Neuronal stem cell (in vitro differentiated cells): ENCODE data around the gene NBR1.
"Not testable (repeated sequence)": the region's sequence is repeated elsewhere in the genome, so short reads cannot be mapped to it uniquely, and the experiment has no call there.

Experiments used
- DNase-seq: peaks from one replicate; pipeline ENCODE4 v3.0.0-alpha.2; 2013; ENCODE audit warnings: low spot score
- H2AFZ ChIP-seq: one replicate; pipeline ENCODE4 v1.6.1; 2013; ENCODE audit warnings: mild to moderate bottlenecking, low read length, inconsistent platforms
- H2AK5ac ChIP-seq: 2 replicates; pipeline ENCODE4 v1.6.1; 2013; ENCODE audit warnings: low read depth, mild to moderate bottlenecking, inconsistent platforms, low read length, moderate library complexity, mixed read lengths
- H2BK120ac ChIP-seq: 2 replicates; pipeline ENCODE4 v1.6.1; 2013; ENCODE audit warnings: low read depth, mild to moderate bottlenecking, inconsistent platforms, low read length, moderate library complexity, mixed read lengths
- H2BK12ac ChIP-seq: one replicate; pipeline ENCODE4 v1.6.1; 2013; ENCODE audit warnings: low read length, inconsistent platforms
- H2BK15ac ChIP-seq: 2 replicates; pipeline ENCODE4 v1.6.1; 2013; ENCODE audit warnings: mild to moderate bottlenecking, low read length, inconsistent platforms, mixed read lengths
- H2BK5ac ChIP-seq: one replicate; pipeline ENCODE4 v1.6.1; 2013; ENCODE audit warnings: inconsistent platforms, mild to moderate bottlenecking, low read length, moderate library complexity
- H3K14ac ChIP-seq: one replicate; pipeline ENCODE4 v1.6.1; 2013; ENCODE audit warnings: low read length, inconsistent platforms
- H3K18ac ChIP-seq: 2 replicates; pipeline ENCODE4 v1.6.1; 2013; ENCODE audit warnings: low read length, inconsistent platforms
- H3K23ac ChIP-seq: 2 replicates; pipeline ENCODE4 v1.6.1; 2013; ENCODE audit warnings: low read depth, mild to moderate bottlenecking, mixed read lengths, low read length, inconsistent platforms; ENCODE audit not compliant: poor library complexity
- H3K27ac ChIP-seq: replicated peaks from 3 replicates; pipeline ENCODE4 v1.5.1; 2013; ENCODE audit warnings: low read length, inconsistent platforms
- H3K27me3 ChIP-seq, 3 experiments: 2 replicates each; pipeline ENCODE4 v1.6.1; 2013; ENCODE audit warnings: low read length in 3 of 3, mild to moderate bottlenecking in 2 of 3, inconsistent platforms in 1 of 3, low read depth in 1 of 3, mixed read lengths in 1 of 3, moderate library complexity in 1 of 3; ENCODE audit not compliant: control insufficient read depth in 3 of 3, insufficient read depth in 3 of 3
- H3K36me3 ChIP-seq, 2 donors: replicated peaks in 1 of 2; 2 replicates each; pipeline ENCODE4 v1.6.1; 2013; ENCODE audit warnings: low read length in 2 of 2; ENCODE audit not compliant: control insufficient read depth in 2 of 2, insufficient read depth in 2 of 2
- H3K4ac ChIP-seq: 2 replicates; pipeline ENCODE4 v1.6.1; 2013; ENCODE audit warnings: inconsistent platforms, mild to moderate bottlenecking, low read length, moderate library complexity
- H3K4me1 ChIP-seq, 2 donors: 1 replicate in 1 of 2; 2 replicates in 1 of 2; pipeline ENCODE4 v1.6.1; 2013; ENCODE audit warnings: low read length in 2 of 2, low read depth in 1 of 2; ENCODE audit not compliant: control insufficient read depth in 2 of 2, insufficient read depth in 1 of 2
- H3K4me2 ChIP-seq: one replicate; pipeline ENCODE4 v1.6.1; 2013; ENCODE audit warnings: mild to moderate bottlenecking, low read length, inconsistent platforms; ENCODE audit not compliant: insufficient read depth, poor library complexity, severe bottlenecking
- H3K4me3 ChIP-seq, 2 donors: 2 replicates each; pipeline ENCODE4 v1.5.1; 2013; ENCODE audit warnings: low read length in 2 of 2, mild to moderate bottlenecking in 2 of 2, inconsistent platforms in 1 of 2, moderate library complexity in 1 of 2
- H3K79me1 ChIP-seq: one replicate; pipeline ENCODE4 v1.6.1; 2013; ENCODE audit warnings: low read depth, mild to moderate bottlenecking, inconsistent platforms, low read length, moderate library complexity
- H3K9ac ChIP-seq: one replicate; pipeline ENCODE4 v1.6.1; 2013; ENCODE audit warnings: mild to moderate bottlenecking, low read depth, low read length, inconsistent platforms; ENCODE audit not compliant: poor library complexity
- H3K9me3 ChIP-seq, 2 donors: replicated peaks in 1 of 2; 2 replicates each; pipeline versions ENCODE3 to v1.6.1; 2013; ENCODE audit warnings: low read length in 2 of 2, mild to moderate bottlenecking in 2 of 2, inconsistent platforms in 1 of 2, low read depth in 1 of 2, mixed read lengths in 1 of 2, moderate library complexity in 1 of 2; ENCODE audit not compliant: control insufficient read depth in 2 of 2, insufficient read depth in 1 of 2
- H4K8ac ChIP-seq: one replicate; pipeline ENCODE4 v1.6.1; 2013; ENCODE audit warnings: low read depth, mild to moderate bottlenecking, inconsistent platforms, low read length, moderate library complexity
- H4K91ac ChIP-seq: one replicate; pipeline ENCODE4 v1.6.1; 2013; ENCODE audit warnings: low read length, low read depth, mild to moderate bottlenecking, inconsistent platforms; ENCODE audit not compliant: poor library complexity
- WGBS, 2 donors: extraction: QIAGEN DNeasy Blood & Tissue Kit; methylation state at CpG; one replicate each; pipeline ENCODE4 v1.1.7; 2013; ENCODE audit warnings: missing lambda C conversion rate in 2 of 2, mixed read lengths in 1 of 2; ENCODE audit not compliant: insufficient read length in 2 of 2, insufficient replicate concordance in 1 of 2; ENCODE audit errors: extremely low coverage in 2 of 2; 5-methylcytosine and 5-hydroxymethylcytosine counted together

Gene NBR1

DNA sequence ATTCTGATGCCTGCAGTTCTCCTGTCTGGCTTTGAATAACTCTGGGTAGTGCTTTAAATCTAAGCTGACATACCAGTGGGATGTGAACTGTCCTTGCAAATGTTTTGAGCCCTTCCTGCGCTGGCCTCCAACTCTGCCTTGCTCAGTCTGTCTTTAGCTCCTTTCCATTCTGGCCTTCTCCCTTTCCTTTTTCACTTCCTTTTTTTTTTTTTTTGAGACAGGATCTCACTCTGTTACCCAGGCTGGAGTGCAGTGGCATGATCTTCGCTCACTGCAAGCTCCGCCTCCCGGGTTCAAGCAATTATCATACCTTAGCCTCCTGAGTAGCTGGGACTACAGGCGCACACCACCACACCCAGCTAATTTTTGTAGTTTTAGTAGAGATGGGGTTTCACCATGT, 37.6 kb upstream of the NBR1 start:
- H3K18ac ChIP-seq, H2BK15ac ChIP-seq, H3K9me3 ChIP-seq, H3K4me3 ChIP-seq, H2BK5ac ChIP-seq, H3K23ac ChIP-seq, DNase-seq, H4K91ac ChIP-seq, H2BK120ac ChIP-seq, H3K79me1 ChIP-seq, H3K27me3 ChIP-seq, H3K14ac ChIP-seq, H3K4me2 ChIP-seq, H3K9ac ChIP-seq, H3K4ac ChIP-seq, H3K27ac ChIP-seq, H4K8ac ChIP-seq, H2BK12ac ChIP-seq, H3K4me1 ChIP-seq, H2AK5ac ChIP-seq, H2AFZ ChIP-seq: not testable (repeated sequence)
- H3K36me3 ChIP-seq: peaks cover 6 to 53% of the 10 kb centered on the region in 2 donors
- WGBS, 2 donors: no CpG with 5 or more reads among the region's 5 CpGs

DNA sequence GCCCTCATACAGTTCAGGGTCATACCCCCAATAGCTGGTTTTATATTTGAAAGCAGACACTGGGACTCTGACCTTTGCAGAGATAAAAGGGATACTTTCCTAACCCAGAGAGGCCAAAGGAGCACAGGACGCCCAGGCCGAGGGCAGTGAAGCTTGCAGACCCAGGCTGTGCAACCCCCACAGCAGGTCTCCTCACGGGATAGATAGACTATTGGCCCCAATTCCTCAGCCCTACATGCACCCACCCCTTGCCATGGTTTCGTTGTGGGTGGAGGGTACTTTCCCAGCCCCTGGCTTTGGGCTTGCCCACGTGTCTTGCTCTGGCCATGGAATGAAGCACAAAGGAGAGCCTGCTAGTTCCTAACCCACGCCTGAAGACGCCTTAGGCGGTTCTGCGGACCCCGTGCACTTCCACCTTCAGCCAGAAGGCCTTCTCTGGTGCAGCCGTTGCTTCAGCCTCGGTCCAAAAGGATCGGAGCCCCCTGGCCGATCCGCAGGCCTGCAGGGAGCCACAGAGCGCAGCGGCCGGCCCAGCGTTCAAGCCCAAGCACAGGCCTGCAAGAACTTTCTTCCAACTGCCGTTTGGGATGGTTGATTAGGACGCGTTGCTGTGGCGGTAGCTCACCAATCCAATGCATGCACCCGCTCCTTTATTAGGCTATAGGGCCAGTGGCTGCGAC, 36.1 kb upstream of the NBR1 start:
- no peak overlapping the region for H3K9ac ChIP-seq
- WGBS, 2 donors: no CpG with 5 or more reads among the region's 25 CpGs
- H3K4me3 ChIP-seq: no peak overlapping the region
- peaks cover 0 to 1% of the 10 kb centered on the region in 2 donors for H3K9me3 ChIP-seq
- no peak overlapping the region for H2AK5ac ChIP-seq
- no peak overlapping the region for H3K18ac ChIP-seq
- H3K27me3 ChIP-seq: no peaks in the 10 kb centered on the region
- no peak overlapping the region for H3K4ac ChIP-seq
- H3K4me2 ChIP-seq: no peak overlapping the region
- H4K8ac ChIP-seq: no peak overlapping the region
- peaks cover 2 to 46% of the 10 kb centered on the region in 2 donors for H3K36me3 ChIP-seq
- H2AFZ ChIP-seq: no peak overlapping the region
- no peak overlapping the region for H2BK120ac ChIP-seq
- no peak overlapping the region for H3K27ac ChIP-seq
- H3K4me1 ChIP-seq: peaks cover 0 to 3% of the 10 kb centered on the region in 2 donors
- no peak overlapping the region for H2BK5ac ChIP-seq
- H2BK12ac ChIP-seq: no peak overlapping the region
- DNase-seq: no peak
- H3K79me1 ChIP-seq: no peaks in the 10 kb centered on the region
- no peak overlapping the region for H4K91ac ChIP-seq
- H2BK15ac ChIP-seq: no peak overlapping the region
- H3K23ac ChIP-seq: no peak overlapping the region
- H3K14ac ChIP-seq: no peak overlapping the region

DNA sequence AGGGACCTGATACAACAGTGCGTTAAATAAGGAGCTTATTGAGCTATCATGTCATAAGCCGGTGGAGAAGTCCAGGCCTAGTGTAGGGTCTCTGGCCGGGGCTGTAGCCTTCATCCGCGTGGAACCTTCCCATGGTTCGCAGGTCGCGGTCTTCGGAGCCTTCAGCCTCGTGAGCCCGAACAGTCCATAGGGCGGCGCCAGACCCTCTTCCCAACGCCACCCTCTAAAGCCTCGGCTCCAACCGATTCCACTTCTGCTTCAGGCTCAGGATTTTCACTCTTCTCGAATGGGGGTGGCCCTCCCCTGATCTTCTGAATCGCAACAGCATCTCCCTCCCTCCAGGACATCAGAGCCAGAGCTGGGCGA, 35.6 kb upstream of the NBR1 start:
- H4K8ac ChIP-seq: no peak overlapping the region
- no peak overlapping the region for H2BK15ac ChIP-seq
- H3K9me3 ChIP-seq: peaks cover 0 to 1% of the 10 kb centered on the region in 2 donors
- no peak overlapping the region for H3K14ac ChIP-seq
- no peak overlapping the region for H4K91ac ChIP-seq
- no peak overlapping the region for H2BK5ac ChIP-seq
- no peak overlapping the region for H3K4me2 ChIP-seq
- no CpG with 5 or more reads among the region's 19 CpGs for WGBS, 2 donors
- H3K18ac ChIP-seq: no peak overlapping the region
- no peaks in the 10 kb centered on the region for H3K79me1 ChIP-seq
- H2BK12ac ChIP-seq: no peak overlapping the region
- peaks cover 0 to 3% of the 10 kb centered on the region in 2 donors for H3K4me1 ChIP-seq
- no peak overlapping the region for H3K4ac ChIP-seq
- H3K27me3 ChIP-seq: no peaks in the 10 kb centered on the region
- no peak overlapping the region for H2AK5ac ChIP-seq
- H3K9ac ChIP-seq: no peak overlapping the region
- H3K4me3 ChIP-seq: no peak overlapping the region
- no peak for DNase-seq
- H2BK120ac ChIP-seq: no peak overlapping the region
- H3K23ac ChIP-seq: no peak overlapping the region
- no peak overlapping the region for H3K27ac ChIP-seq
- H3K36me3 ChIP-seq: peaks cover 2 to 49% of the 10 kb centered on the region in 2 donors
- no peak overlapping the region for H2AFZ ChIP-seq

DNA sequence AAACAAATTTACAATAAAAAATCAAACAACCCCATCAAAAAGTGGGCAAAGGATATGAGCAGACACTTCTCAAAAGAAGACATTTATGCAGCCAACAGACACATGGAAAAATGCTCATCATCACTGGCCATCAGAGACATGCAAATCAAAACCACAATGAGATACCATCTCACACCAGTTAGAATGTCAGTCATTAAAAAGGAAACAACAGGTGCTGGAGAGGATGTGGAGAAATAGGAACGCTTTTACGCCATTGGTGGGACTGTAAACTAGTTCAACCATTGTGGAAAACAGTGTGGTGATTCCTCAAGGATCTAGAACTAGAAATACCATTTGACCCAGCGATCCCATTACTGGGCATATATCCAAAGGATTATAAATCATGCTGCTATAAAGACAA, 34.4 kb upstream of the NBR1 start:
- H2BK12ac ChIP-seq, H4K8ac ChIP-seq, H3K23ac ChIP-seq, H3K9me3 ChIP-seq, H2BK15ac ChIP-seq, H3K9ac ChIP-seq, H3K79me1 ChIP-seq, H3K4me1 ChIP-seq, H3K18ac ChIP-seq, H3K27ac ChIP-seq, H2BK120ac ChIP-seq, H3K27me3 ChIP-seq, H3K4ac ChIP-seq, H2AK5ac ChIP-seq, H2BK5ac ChIP-seq, H3K4me3 ChIP-seq, H4K91ac ChIP-seq, H2AFZ ChIP-seq, H3K4me2 ChIP-seq, DNase-seq, H3K14ac ChIP-seq: not testable (repeated sequence)
- WGBS, 2 donors: no CpG with 5 or more reads among the region's 3 CpGs
- H3K36me3 ChIP-seq: peaks cover 2 to 48% of the 10 kb centered on the region in 2 donors
